Activated T-cell treated with anti-CD3 and anti-CD28 coated beads, Interleukin-2, amount 50 U/mL, for 72 hours (primary cell): ENCODE data around the gene PPP1R3D. TPM values are rescaled to one million over a fixed set of nuclear protein-coding genes. Genes with fewer than 3 reads are reported as not detected.

Experiments
- ATAC-seq, 2 donors: fragments of 150-1000 bp; cut with Tn5 transposase; replicated peaks in 1 of 2; 2 replicates each; pipeline ENCODE4 v1.10.0; 2021; ENCODE audit warnings: moderate library complexity in 2 of 2, mild to moderate bottlenecking in 1 of 2
- DNase-seq, 2 donors: peaks; one replicate each; pipeline ENCODE4 v3.0.0; 2021 to 2022; ENCODE audit warnings: mixed read lengths in 1 of 2
- H3K27ac Mint-ChIP-seq: one replicate; pipeline ENCODE4 v1.8.0; 2022; ENCODE audit warnings: mild to moderate bottlenecking, moderate library complexity, mixed read lengths
- H3K27me3 Mint-ChIP-seq: one replicate; pipeline ENCODE4 v1.8.0; 2022; ENCODE audit warnings: low read depth, mixed read lengths
- H3K36me3 Mint-ChIP-seq, 2 donors: one replicate each; pipeline ENCODE4 v1.8.0; 2022; ENCODE audit warnings: mixed read lengths in 2 of 2, mild to moderate bottlenecking in 1 of 2; ENCODE audit not compliant: insufficient read depth in 2 of 2
- H3K4me1 Mint-ChIP-seq: one replicate; pipeline ENCODE4 v1.8.0; 2022; ENCODE audit warnings: low read depth, mixed read lengths
- H3K4me3 Mint-ChIP-seq, 2 donors: one replicate each; pipeline ENCODE4 v1.8.0; 2022; ENCODE audit warnings: mild to moderate bottlenecking in 2 of 2, mixed read lengths in 2 of 2, moderate library complexity in 2 of 2
- H3K9me3 Mint-ChIP-seq, 2 donors: one replicate each; pipeline ENCODE4 v1.8.0; 2022; ENCODE audit warnings: mixed read lengths in 2 of 2
- total RNA-seq, 2 donors: library from RNA; stranded (reverse); gene quantifications; one replicate each; pipeline ENCODE4 v1.2.3, GENCODE V29; 2022

Gene PPP1R3D
- total RNA-seq, result 1 to 10 TPM; 5.7 to 6.2 TPM

GRCh38 chr20:59940129-59940955, at the start of gene PPP1R3D, which contains the start of gene FAM217B:
Gene PPP1R3D, minus strand, starts transcription at chr20:59940305. Its CDS starts 374 bp downstream, at chr20:59939931.
Gene FAM217B, plus strand, starts transcription at chr20:59940389. Its CDS starts 3,555 bp downstream, at chr20:59943944.
- H3K4me1 Mint-ChIP-seq, result peaks cover 37% of the 10 kb centered on the region

GRCh38 chr20:59988141-59988540, 48.0 kb upstream of the PPP1R3D start:
- DNase-seq, result no peak
- H3K9me3 Mint-ChIP-seq, result no peaks in the 10 kb centered on the region
- no peak for ATAC-seq
- no peaks in the 10 kb centered on the region for H3K27me3 Mint-ChIP-seq
- no peaks in the 10 kb centered on the region for H3K4me1 Mint-ChIP-seq
- no peak overlapping the region for H3K27ac Mint-ChIP-seq
- no peak overlapping the region for H3K4me3 Mint-ChIP-seq
- H3K36me3 Mint-ChIP-seq, result no peaks in the 10 kb centered on the region

More at GRCh38 chr20:59940129-59940955, at the start of gene PPP1R3D, which contains the start of gene FAM217B:
- peak within 1 kb of the TSS; percentile 98 for H3K27ac Mint-ChIP-seq
- peak; percentile 93 to 97 for DNase-seq
- H3K4me3 Mint-ChIP-seq, result peak within 1 kb of the TSS; percentile 95 to 97
- no peaks in the 10 kb centered on the region for H3K27me3 Mint-ChIP-seq
- peak; percentile 95 to 97 for ATAC-seq
- peaks cover 2 to 7% of the 10 kb centered on the region in 2 donors for H3K36me3 Mint-ChIP-seq
- H3K9me3 Mint-ChIP-seq, result no peaks in the 10 kb centered on the region

DNA sequence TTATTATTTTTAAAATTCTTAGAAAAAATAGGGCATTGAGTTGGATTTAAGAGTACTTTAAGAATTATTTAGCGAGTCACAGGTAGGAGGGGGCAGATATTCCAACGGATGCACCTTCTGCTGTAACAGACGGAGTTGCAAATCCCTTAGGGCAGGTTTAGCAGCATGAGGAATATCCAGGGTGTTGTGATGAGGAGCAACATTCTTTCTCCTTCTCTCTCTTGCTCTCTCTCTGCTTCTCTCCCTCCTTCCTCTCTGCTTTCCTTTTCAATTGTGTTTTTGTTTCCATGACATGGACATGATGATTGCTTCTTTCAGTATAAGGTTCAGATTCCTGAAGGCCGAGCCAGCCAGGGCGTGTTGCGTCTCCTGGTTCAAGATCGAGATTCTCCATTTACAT, 47.0 kb upstream of the PPP1R3D start:
- Mint-ChIP-seq H3K4me1 (no peaks in the 10 kb centered on the region), H3K27me3 (no peaks in the 10 kb centered on the region), H3K9me3 (no peaks in the 10 kb centered on the region), H3K27ac (no peak overlapping the region), H3K4me3 (no peak overlapping the region), H3K36me3 (no peaks in the 10 kb centered on the region)
- ATAC-seq (no peak), DNase-seq (no peak)

- Mint-ChIP-seq H3K4me1 (no peaks in the 10 kb centered on the region), H3K36me3 (no peaks in the 10 kb centered on the region), H3K4me3 (no peak overlapping the region), H3K27ac (no peak overlapping the region), H3K9me3 (no peaks in the 10 kb centered on the region), H3K27me3 (no peaks in the 10 kb centered on the region)
- no peak for ATAC-seq
- peak in 1 of 2 donors; percentile 1 for DNase-seq
These were observed 45.8 kb upstream of the PPP1R3D start for GRCh38 chr20:59985864-59986263.

DNA sequence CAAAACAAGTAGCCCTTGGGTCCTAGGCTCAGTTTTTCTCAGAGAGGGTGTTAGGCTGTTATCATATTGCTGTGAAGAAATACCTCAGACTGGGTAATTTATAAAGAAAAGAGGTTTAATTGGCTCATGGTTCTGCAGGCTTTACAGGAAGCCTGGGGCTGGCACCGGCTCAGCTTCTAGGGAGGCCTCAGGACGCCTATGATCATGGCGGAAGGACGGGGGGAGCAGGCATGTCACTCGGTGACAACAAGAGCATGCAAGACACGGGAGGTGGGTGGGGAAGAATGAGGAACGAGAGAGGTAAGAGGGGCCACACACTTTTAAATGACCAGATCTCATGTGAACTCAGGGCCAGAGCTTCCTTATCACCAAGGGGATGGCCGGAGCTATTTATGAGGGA, 45.1 kb upstream of the PPP1R3D start:
- H3K4me1 Mint-ChIP-seq, result no peaks in the 10 kb centered on the region
- no peaks in the 10 kb centered on the region for H3K27me3 Mint-ChIP-seq
- no peaks in the 10 kb centered on the region for H3K36me3 Mint-ChIP-seq
- no peak for ATAC-seq
- H3K27ac Mint-ChIP-seq, result no peak overlapping the region
- DNase-seq, result no peak
- no peak overlapping the region for H3K4me3 Mint-ChIP-seq
- no peaks in the 10 kb centered on the region for H3K9me3 Mint-ChIP-seq

DNA sequence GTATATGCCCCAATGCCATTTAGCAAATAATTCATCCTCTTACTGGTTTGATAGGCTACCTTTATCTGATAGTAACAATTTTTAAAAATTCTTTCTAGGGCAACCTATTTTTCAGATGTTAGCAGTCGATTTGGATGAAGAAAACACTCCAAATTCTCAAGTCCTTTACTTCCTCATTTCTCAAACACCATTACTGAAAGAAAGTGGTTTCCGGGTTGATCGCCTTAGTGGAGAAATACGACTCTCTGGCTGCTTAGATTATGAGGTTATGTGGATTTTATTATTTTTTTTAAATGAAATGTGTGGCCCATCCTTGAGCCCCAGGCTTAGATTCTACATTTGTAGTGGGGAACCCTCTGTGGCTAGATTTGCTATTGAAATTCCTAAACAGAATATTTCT, 44.4 kb upstream of the PPP1R3D start:
- ATAC-seq, result no peak
- no peaks in the 10 kb centered on the region for H3K36me3 Mint-ChIP-seq
- H3K4me1 Mint-ChIP-seq, result no peaks in the 10 kb centered on the region
- no peak overlapping the region for H3K4me3 Mint-ChIP-seq
- H3K9me3 Mint-ChIP-seq, result no peaks in the 10 kb centered on the region
- DNase-seq, result no peak
- H3K27me3 Mint-ChIP-seq, result no peaks in the 10 kb centered on the region
- H3K27ac Mint-ChIP-seq, result no peak overlapping the region

GRCh38 chr20:59983076-59983475, 43.0 kb upstream of the PPP1R3D start:
- Mint-ChIP-seq H3K4me3 (no peak overlapping the region), H3K4me1 (no peaks in the 10 kb centered on the region), H3K27me3 (no peaks in the 10 kb centered on the region), H3K9me3 (no peaks in the 10 kb centered on the region), H3K27ac (no peak overlapping the region), H3K36me3 (no peaks in the 10 kb centered on the region)
- DNase-seq (no peak), ATAC-seq (no peak)

DNA sequence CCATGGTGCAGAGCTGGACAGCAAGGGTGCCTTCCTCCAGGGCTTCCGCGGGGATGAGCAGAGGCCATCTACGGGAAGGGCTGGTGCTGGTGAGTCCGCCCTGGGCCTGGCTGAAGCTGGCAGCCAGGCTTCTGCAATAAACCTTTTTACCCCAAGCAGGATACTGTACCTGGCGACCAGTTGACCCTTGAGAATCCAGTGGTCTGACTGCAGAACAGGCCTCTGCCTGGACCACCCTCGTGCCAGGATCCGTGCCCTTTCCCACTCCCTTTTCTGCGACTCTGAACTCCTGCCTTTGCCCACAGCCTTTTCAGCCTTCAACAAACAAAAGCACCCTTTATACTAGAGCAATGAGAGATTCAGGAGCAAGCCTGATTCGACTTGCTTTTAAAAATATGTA, 37.0 kb upstream of the PPP1R3D start:
- H3K4me3 Mint-ChIP-seq, result no peak overlapping the region

GRCh38 chr20:59976156-59976782, 36.2 kb upstream of the PPP1R3D start:
- no peak overlapping the region for H3K4me3 Mint-ChIP-seq
- peaks cover 0 to 1% of the 10 kb centered on the region in 2 donors for H3K36me3 Mint-ChIP-seq
- H3K4me1 Mint-ChIP-seq, result no peaks in the 10 kb centered on the region
- no peaks in the 10 kb centered on the region for H3K27me3 Mint-ChIP-seq
- H3K9me3 Mint-ChIP-seq, result no peaks in the 10 kb centered on the region
- ATAC-seq, result no peak
- H3K27ac Mint-ChIP-seq, result no peak overlapping the region
- no peak for DNase-seq

More for the DNA sequence above, 37.0 kb upstream of the PPP1R3D start:
- no peaks in the 10 kb centered on the region for H3K27me3 Mint-ChIP-seq
- ATAC-seq (no peak), DNase-seq (no peak)
- H3K4me1 Mint-ChIP-seq, result no peaks in the 10 kb centered on the region
- H3K27ac Mint-ChIP-seq, result no peak overlapping the region
- peaks cover 0 to 1% of the 10 kb centered on the region in 2 donors for H3K36me3 Mint-ChIP-seq
- no peaks in the 10 kb centered on the region for H3K9me3 Mint-ChIP-seq

DNA sequence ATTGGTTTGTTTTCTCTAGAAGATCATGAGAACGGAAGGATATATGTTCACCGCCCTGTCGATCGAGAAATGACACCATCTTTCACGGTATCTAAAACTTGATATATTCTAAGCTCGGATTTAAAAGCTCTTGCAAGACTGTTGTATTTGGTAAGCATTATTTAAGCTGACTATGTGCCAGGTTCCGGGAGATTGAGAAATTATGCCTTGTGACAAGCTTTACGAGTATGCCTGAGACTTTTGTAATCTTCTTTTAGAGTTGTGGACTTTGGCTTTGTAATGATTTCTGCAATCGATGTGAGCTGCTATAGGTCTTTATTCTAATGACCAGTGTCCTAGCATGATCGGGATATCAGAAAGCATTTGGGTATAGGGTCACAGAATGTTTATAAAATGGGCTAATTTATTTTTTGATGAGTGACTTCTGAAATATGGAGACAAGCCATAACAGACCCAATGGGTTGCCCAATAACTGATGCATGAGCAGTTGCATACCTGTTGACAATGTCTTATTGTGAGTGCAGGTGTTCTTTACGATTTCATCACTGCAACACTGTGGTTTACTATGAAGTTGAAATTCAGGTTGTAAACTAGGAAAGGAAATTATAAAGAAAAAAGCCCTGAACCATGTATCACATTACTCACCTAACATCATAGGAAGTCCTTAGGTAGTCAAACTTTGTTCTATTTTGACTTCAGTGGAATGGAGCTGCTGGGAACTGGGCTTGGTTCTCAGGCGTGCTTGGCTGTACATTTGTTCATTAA, 32.1 kb upstream of the PPP1R3D start:
- no peaks in the 10 kb centered on the region for H3K4me1 Mint-ChIP-seq
- no peak overlapping the region for H3K4me3 Mint-ChIP-seq
- ATAC-seq, result no peak
- no peaks in the 10 kb centered on the region for H3K9me3 Mint-ChIP-seq
- peaks cover 0 to 1% of the 10 kb centered on the region in 2 donors for H3K36me3 Mint-ChIP-seq
- no peaks in the 10 kb centered on the region for H3K27me3 Mint-ChIP-seq
- no peak for DNase-seq
- H3K27ac Mint-ChIP-seq, result no peak overlapping the region

GRCh38 chr20:59971428-59971827, 31.3 kb upstream of the PPP1R3D start:
- DNase-seq, result no peak
- Mint-ChIP-seq H3K4me3 (no peak overlapping the region), H3K4me1 (no peaks in the 10 kb centered on the region), H3K27me3 (no peaks in the 10 kb centered on the region), H3K36me3 (peaks cover 0 to 1% of the 10 kb centered on the region in 2 donors), H3K9me3 (no peaks in the 10 kb centered on the region), H3K27ac (no peak overlapping the region)
- ATAC-seq, result no peak

DNA sequence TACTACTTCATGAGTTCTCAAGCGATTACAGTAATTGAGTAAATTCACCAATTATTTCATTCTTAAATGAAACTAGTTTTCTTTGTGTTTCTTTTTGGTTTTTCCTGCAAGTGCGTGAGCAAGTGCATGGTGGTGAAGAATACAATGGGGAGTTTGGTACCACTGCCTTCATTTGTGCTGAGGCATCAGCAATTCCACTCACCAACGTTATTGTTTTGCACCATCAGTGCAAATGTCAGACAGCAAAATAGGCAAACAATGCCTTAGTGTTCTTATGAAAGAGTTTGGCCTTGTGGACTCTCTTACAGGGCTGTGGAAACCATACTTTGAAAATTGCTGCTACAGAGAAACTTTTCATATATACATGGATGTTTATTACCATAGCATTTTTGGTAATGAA, 26.3 kb upstream of the PPP1R3D start:
- Mint-ChIP-seq H3K9me3 (no peaks in the 10 kb centered on the region), H3K4me3 (no peak overlapping the region), H3K4me1 (no peaks in the 10 kb centered on the region), H3K27me3 (no peaks in the 10 kb centered on the region), H3K36me3 (no peaks in the 10 kb centered on the region), H3K27ac (no peak overlapping the region)
- ATAC-seq, result no peak
- DNase-seq, result no peak

DNA sequence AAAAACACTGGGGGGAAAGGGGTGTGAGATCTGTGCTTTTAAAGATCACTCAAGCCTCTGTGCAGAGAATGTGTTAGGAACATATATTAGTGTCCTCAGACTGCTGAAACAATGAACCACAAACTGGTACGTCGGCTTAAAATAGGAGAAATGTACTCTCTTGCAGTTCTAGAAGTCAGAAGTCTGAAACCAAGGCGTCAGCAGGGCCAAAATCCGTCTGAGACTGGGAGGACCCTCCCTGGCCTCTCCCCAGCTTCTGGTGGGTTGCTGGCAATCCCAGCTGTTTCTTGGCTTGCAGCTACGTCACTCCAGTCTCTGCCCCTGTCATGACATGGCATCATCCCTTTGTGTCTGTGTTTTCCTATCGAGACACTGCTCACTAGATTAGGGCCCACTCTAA, 22.1 kb upstream of the PPP1R3D start:
- Mint-ChIP-seq H3K27ac (no peak overlapping the region), H3K36me3 (no peaks in the 10 kb centered on the region), H3K4me1 (no peaks in the 10 kb centered on the region), H3K9me3 (no peaks in the 10 kb centered on the region), H3K4me3 (no peak overlapping the region), H3K27me3 (no peaks in the 10 kb centered on the region)
- DNase-seq (no peak), ATAC-seq (no peak)
